Measurements from ENCODE around the gene ZNF827.

DNA sequence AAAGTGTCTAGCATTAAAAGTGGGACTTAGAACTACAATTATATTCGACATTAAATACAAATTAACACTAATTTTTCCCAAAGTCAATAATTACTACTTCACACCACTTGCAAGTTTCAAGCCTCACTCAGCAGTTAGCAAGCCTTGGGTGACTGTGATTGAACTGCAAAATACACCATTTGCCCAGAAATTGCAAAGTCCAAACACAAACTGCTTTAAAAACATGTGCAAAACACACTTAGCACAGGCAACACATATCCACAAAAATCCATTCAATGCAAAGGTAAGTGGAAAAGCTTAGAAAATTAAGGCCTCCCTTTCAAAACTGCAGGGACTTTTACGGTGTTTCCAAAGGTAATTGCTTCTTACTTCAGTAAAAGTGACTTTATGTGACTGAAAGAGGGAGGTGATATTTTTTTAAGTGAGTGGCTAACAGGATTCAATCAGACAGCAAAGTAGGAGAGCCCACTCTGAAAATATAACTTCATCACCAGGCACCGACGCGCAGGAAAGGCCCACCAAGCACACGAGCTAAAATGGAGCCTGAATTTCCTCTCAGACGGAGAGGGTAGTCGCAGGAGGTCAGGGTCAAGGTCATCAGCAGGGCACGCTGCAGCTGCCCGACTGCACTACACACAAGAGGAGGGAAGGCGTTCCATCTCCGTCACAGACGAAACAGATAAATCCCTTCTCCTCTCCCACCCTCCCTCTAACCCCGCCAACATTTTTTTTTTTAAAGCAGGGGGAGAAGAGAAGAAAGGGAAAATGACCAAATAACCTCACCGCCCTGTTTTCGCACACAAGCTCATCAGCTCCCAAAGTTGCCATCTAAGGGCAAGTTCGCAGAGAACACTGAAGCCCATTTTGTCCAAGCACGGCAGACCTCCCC is 3.1 kb downstream of the ZNF827 start:
- TF ChIP-seq, protein P1, sequence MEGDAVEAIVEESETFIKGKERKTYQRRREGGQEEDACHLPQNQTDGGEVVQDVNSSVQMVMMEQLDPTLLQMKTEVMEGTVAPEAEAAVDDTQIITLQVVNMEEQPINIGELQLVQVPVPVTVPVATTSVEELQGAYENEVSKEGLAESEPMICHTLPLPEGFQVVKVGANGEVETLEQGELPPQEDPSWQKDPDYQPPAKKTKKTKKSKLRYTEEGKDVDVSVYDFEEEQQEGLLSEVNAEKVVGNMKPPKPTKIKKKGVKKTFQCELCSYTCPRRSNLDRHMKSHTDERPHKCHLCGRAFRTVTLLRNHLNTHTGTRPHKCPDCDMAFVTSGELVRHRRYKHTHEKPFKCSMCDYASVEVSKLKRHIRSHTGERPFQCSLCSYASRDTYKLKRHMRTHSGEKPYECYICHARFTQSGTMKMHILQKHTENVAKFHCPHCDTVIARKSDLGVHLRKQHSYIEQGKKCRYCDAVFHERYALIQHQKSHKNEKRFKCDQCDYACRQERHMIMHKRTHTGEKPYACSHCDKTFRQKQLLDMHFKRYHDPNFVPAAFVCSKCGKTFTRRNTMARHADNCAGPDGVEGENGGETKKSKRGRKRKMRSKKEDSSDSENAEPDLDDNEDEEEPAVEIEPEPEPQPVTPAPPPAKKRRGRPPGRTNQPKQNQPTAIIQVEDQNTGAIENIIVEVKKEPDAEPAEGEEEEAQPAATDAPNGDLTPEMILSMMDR (optimal IDR thresholded peaks at IDR 0.05 in 1 of 3, IDR thresholded peaks at IDR 0.05 in 1 of 3, conservative IDR thresholded peaks at IDR 0.05 in 1 of 3; ENCODE audit: extremely low read depth in 1 of 3, insufficient read depth in 2 of 3, low read length in 3 of 3): no peak
- no peak for TF ChIP-seq EZH2 (IDR thresholded peaks at IDR 0.05; ENCODE audit: low read length)
